IPS-20b (cell line): Measurements from ENCODE around the gene NFILZ.

ENCODE experiments used
- H3K27ac ChIP-seq: one replicate; pipeline ENCODE4 v1.5.1; 2013; ENCODE audit warnings: low read length
- H3K27me3 ChIP-seq: 2 replicates; pipeline ENCODE4 v1.6.1; 2013; ENCODE audit warnings: mild to moderate bottlenecking, low read length, inconsistent platforms; ENCODE audit not compliant: insufficient read depth
- H3K36me3 ChIP-seq: 2 replicates; pipeline ENCODE4 v1.6.1; 2013; ENCODE audit warnings: low read depth, mild to moderate bottlenecking, inconsistent platforms, low read length, moderate library complexity; ENCODE audit not compliant: insufficient read depth
- H3K4me1 ChIP-seq: 2 replicates; pipeline ENCODE4 v1.6.1; 2013; ENCODE audit warnings: mild to moderate bottlenecking, control low read depth, inconsistent platforms, low read length, moderate library complexity; ENCODE audit not compliant: insufficient read depth
- H3K4me3 ChIP-seq: 2 replicates; pipeline ENCODE4 v1.5.1; 2013; ENCODE audit warnings: mild to moderate bottlenecking, low read length, inconsistent platforms
- H3K9ac ChIP-seq: 2 replicates; pipeline ENCODE4 v1.6.1; 2013; ENCODE audit warnings: low read depth, mild to moderate bottlenecking, inconsistent platforms, low read length, moderate library complexity
- H3K9me3 ChIP-seq: 2 replicates; pipeline ENCODE4 v1.6.1; 2013; ENCODE audit warnings: mild to moderate bottlenecking, low read depth, low read length, inconsistent platforms; ENCODE audit not compliant: insufficient read depth

Gene NFILZ

DNA sequence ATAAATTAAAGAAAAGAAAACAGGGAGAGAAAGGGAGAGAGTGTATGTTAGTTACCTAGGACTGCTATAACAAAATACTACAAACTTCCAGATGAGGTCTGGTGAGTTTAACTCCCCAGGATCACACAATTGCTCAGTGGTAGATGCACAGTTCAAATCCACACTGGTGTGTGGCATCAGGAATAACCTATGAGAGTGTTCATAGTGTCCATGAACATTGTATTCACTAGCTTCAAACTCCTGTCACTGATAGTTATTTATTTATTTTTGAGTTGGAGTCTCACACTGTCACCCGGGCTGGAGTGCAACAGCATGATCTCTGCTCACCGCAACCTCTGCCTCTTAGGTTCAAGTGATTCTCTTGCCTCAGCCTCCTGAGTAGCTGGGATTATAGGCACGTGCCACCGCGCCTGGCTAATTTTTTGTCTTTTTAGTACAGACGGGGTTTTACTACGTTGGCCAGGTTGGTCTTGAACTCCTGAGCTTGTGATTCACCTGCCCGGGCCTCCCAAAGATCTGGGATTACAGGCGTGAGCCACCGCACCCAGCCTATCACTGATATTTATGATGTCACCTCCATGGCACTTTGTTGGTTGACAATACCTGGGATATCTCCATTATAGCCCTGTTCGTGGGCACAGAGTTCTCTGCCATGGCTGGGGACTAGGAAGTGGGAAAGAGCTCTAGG is at the start of gene NFILZ:
TSS of gene NFILZ (plus strand) at position 638 of the 688 bp plus-strand sequence. CDS start 46,133 bp downstream, outside the sequence.
- Histone ChIP-seq H3K27ac (no peak within 1 kb of the TSS), H3K4me1 (peaks cover 4% of the 10 kb centered on the region; the same call in 1 of the 2 replicates), H3K27me3 (no peaks in the 10 kb centered on the region), H3K4me3 (no peak within 1 kb of the TSS), H3K9ac (no peak within 1 kb of the TSS), H3K36me3 (no peaks in the 10 kb centered on the region), H3K9me3 (no peaks in the 10 kb centered on the region)

GRCh38 chr19:8580710-8581281 is 49.6 kb upstream of the NFILZ start:
- no peaks in the 10 kb centered on the region for H3K36me3 ChIP-seq
- H3K4me3 ChIP-seq, result no peak overlapping the region
- H3K27ac ChIP-seq, result no peak overlapping the region
- H3K4me1 ChIP-seq, result peaks cover 9% of the 10 kb centered on the region; the same call in 1 of the 2 replicates
- no peak overlapping the region for H3K9ac ChIP-seq
- no peaks in the 10 kb centered on the region for H3K9me3 ChIP-seq
- H3K27me3 ChIP-seq, result peaks cover 6% of the 10 kb centered on the region

DNA sequence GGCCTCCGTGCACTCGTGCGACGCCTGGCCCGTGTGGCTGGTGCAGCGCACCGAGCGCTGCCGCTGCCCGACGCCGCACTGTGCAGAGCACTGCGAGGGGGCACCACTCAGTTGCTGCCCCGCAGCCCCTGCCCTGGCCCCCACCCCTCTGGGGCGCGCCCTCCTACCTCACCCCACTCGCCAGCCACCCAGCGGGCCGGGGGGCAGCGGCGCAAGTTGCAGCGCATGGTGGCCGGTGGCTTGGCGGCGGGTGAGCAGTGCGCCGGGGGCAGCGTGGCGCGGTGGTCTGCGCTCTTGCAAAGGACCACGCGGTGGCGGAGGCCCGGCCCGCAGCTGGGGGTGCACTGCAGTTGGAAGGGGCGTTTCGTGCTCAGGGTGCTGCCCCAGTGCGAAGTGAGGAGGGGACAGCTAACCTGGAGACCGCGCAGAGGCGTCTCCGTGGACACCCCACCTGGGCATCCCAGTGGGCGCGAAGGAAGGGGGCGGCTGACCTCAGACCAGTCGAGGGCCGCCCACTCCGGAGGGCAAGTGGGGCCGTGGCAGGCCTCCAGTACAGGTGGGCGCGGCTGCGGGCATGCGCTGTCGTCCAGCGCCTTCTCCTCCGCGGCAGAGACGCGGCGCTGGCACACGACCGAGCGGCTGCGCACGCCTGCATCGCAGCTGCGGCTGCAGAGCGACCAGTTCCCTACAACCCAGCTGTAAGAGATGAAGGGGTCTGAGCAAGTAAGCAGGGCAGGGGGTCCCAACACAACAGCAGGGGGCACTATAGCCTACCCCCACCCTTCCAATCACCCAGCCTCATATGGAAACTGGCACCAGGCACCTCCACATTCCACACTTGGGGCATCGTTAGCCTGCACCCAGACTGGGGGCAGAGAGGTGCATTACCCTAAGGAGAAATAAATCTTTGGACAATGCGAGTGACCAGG is 45.2 kb upstream of the NFILZ start:
- no peaks in the 10 kb centered on the region for H3K9me3 ChIP-seq
- H3K9ac ChIP-seq, result no peak overlapping the region
- no peak overlapping the region for H3K27ac ChIP-seq
- H3K4me1 ChIP-seq, result no peaks in the 10 kb centered on the region
- H3K36me3 ChIP-seq, result no peaks in the 10 kb centered on the region
- no peaks in the 10 kb centered on the region; the same call in 1 of the 2 replicates for H3K27me3 ChIP-seq
- H3K4me3 ChIP-seq, result no peak overlapping the region

DNA sequence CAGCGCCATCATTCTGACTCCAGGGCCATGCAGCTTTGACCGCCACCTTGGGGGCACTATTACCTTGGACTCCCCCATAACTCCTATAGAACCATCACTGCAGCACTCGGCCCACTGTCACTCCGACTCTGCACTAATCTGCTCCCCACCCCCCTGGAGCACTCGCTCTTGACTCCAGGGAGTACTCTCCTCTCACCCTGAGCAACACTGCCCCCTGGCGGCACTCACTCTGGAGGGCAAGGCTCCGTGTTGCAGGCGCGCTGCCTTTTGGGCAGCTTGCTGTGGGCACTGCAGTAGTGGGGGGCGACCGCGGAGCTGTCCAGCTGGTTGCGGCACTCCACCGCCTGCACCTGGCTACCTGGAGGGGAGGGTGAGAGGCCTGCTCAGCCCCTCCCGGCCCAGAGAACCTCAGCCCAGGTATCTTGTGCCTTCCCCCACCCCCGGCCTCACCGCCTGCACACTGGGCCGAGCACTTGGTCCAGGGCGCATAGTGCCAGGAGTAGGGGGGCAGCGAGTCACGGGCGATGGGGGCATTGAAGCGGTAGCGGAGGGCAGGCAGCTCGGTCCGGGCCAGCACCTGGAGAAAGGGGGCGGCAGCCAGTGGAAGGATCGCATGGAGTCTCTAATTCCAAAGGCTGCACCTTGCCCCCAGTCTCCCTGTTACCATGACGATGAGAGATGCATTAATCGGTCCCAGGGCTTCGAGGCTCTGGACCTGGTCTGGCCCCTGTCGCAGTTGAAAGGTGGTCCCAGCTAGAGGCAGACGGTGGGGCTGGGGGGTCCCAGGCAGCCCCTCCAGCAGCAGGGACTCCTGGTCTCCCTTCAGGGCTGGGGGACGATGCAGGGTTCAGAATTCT is 44.3 kb upstream of the NFILZ start:
- peaks cover 6% of the 10 kb centered on the region for H3K27me3 ChIP-seq
- no peak overlapping the region for H3K27ac ChIP-seq
- no peaks in the 10 kb centered on the region for H3K4me1 ChIP-seq

GRCh38 chr19:8589177-8589714 is 41.2 kb upstream of the NFILZ start:
- Histone ChIP-seq H3K27me3 (peaks cover 7% of the 10 kb centered on the region), H3K36me3 (no peaks in the 10 kb centered on the region)

More for the DNA sequence above, 44.3 kb upstream of the NFILZ start:
- Histone ChIP-seq H3K4me3 (no peak overlapping the region), H3K9me3 (no peaks in the 10 kb centered on the region), H3K9ac (no peak overlapping the region), H3K36me3 (no peaks in the 10 kb centered on the region)

GRCh38 chr19:8592231-8593009 is 38.0 kb upstream of the NFILZ start:
- Histone ChIP-seq H3K9me3 (peaks cover 5% of the 10 kb centered on the region; the same call in 1 of the 2 replicates), H3K27me3 (peaks cover 7% of the 10 kb centered on the region), H3K4me1 (no peaks in the 10 kb centered on the region), H3K4me3 (peak overlapping the region; percentile 53), H3K36me3 (no peaks in the 10 kb centered on the region), H3K27ac (no peak overlapping the region), H3K9ac (no peak overlapping the region)

More at GRCh38 chr19:8589177-8589714, 41.2 kb upstream of the NFILZ start:
- Histone ChIP-seq H3K4me3 (no peak overlapping the region), H3K9ac (no peak overlapping the region), H3K9me3 (peaks cover 5% of the 10 kb centered on the region; the same call in 1 of the 2 replicates), H3K4me1 (no peaks in the 10 kb centered on the region), H3K27ac (no peak overlapping the region)

DNA sequence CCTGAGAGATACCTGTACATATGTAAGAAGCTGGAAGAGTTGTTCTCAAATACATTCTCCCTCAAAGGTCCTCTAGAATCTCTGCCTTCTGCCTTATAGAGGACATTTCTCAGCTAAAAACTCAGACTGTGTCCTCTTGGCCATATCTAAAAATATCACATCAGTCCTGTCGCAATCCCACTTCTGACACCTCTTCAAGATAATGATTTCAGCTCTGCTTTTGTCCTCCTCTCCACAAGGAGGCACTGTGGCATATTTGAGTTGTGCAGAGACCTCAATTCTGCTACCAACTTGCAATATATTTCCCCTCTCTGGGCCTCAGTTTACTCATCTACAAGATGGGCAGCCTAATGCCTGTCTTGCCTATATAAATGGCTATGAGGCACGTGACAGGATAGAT is 36.5 kb upstream of the NFILZ start:
- no peaks in the 10 kb centered on the region for H3K36me3 ChIP-seq
- H3K4me3 ChIP-seq, result no peak overlapping the region
- H3K9ac ChIP-seq, result no peak overlapping the region
- peaks cover 5% of the 10 kb centered on the region; the same call in 1 of the 2 replicates for H3K9me3 ChIP-seq
- no peak overlapping the region for H3K27ac ChIP-seq
- H3K27me3 ChIP-seq, result peaks cover 7% of the 10 kb centered on the region
- no peaks in the 10 kb centered on the region for H3K4me1 ChIP-seq

DNA sequence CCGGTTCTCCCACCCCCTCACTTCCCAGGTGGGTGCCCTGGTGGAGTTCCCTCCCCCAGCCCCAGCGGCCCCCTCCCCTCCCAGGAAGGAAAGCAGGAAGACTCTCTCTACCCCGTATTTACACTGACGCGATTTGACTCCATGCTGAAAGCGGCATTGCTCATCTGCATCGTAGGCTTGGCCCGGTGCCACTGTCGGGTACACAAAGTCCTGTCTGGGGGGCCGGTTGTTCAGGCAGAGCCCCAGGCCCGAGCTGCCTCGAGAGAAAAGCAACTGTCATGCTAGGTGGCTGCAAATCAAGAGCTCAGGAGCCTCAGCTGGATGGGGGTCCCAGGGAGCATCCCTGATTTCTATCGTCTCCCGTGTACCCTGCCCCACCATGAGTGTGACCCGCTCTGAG is 34.8 kb upstream of the NFILZ start:
- peaks cover 5% of the 10 kb centered on the region; the same call in 1 of the 2 replicates for H3K9me3 ChIP-seq
- H3K4me3 ChIP-seq, result no peak overlapping the region
- peaks cover 6% of the 10 kb centered on the region for H3K27me3 ChIP-seq
- no peaks in the 10 kb centered on the region for H3K4me1 ChIP-seq
- no peak overlapping the region for H3K9ac ChIP-seq
- H3K36me3 ChIP-seq, result no peaks in the 10 kb centered on the region
- H3K27ac ChIP-seq, result no peak overlapping the region

DNA sequence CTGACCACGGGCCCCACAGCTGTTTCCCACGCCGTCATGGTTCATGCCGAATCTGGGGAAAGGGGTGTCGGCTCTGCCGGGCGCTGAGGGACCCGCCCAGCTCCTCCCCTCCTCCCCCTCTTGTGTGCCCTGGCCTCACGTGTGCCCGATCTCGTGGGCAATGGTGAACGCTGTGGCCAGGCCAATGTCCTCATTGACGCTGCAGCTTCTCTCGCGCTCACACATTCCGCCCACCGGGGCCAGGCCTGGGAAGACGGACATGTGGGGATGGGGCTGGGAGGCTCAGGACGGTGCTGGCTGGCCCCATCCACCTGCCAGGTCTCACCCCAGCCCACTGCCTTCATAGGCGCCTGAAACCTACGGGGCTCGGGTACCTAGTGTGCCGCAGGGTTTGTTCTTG is 34.3 kb upstream of the NFILZ start:
- Histone ChIP-seq H3K27me3 (peaks cover under 1% of the 10 kb centered on the region), H3K9me3 (peaks cover 5% of the 10 kb centered on the region; the same call in 1 of the 2 replicates), H3K27ac (no peak overlapping the region), H3K4me3 (no peak overlapping the region), H3K36me3 (no peaks in the 10 kb centered on the region), H3K4me1 (no peaks in the 10 kb centered on the region), H3K9ac (no peak overlapping the region)

DNA sequence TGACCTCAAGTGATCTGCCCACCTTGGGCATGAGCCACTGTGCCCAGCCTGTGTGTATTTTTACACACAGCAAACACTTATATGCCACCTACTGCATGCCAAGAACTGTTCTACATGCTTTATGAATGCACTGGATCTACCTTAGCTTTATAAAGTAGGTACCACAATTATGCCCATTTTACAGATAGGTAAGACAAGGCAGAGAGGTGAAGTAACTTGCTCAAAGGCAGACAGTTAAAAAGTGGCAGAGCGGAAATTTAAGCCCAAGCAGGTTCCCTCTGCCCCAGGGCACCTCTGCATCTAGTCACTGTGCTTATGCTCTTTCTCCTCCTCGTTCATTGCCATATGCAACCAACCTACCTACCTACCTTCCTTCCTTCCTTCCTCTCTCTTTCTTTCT is 30.4 kb upstream of the NFILZ start:
- Histone ChIP-seq H3K9me3 (no peaks in the 10 kb centered on the region), H3K27ac (no peak overlapping the region), H3K4me3 (no peak overlapping the region), H3K9ac (no peak overlapping the region), H3K4me1 (no peaks in the 10 kb centered on the region), H3K36me3 (peaks cover 17% of the 10 kb centered on the region; the same call in 1 of the 2 replicates), H3K27me3 (no peaks in the 10 kb centered on the region)
